Left ventricle myocardium inferior (tissue), 1 donor: Measurements from ENCODE around the gene ZNFX1. TPM values are rescaled to one million over a fixed set of nuclear protein-coding genes. Genes with fewer than 3 reads are reported as not detected.

Source experiments
- DNase-seq: peaks from one replicate; pipeline ENCODE4 v3.0.0-alpha.2; 2020
- H3K27ac ChIP-seq: fragments of 200-600 bp; replicated peaks from 2 replicates; pipeline ENCODE4 v1.8.0; 2021
- H3K27me3 ChIP-seq: fragments of 200-600 bp; 2 replicates; pipeline ENCODE4 v1.8.0; 2021; ENCODE audit warnings: low read depth
- H3K36me3 ChIP-seq: fragments of 200-600 bp; 2 replicates; pipeline ENCODE4 v1.8.0; 2021
- H3K4me1 ChIP-seq: fragments of 200-600 bp; 2 replicates; pipeline ENCODE4 v1.8.0; 2021
- H3K4me3 ChIP-seq: fragments of 200-600 bp; 2 replicates; pipeline ENCODE4 v1.8.0; 2021; ENCODE audit warnings: mild to moderate bottlenecking, moderate library complexity
- H3K9me3 ChIP-seq: fragments of 200-600 bp; replicated peaks from 2 replicates; pipeline ENCODE4 v1.8.0; 2021
- CTCF ChIP-seq: fragments of 200-600 bp; IDR thresholded peaks from 2 replicates; pipeline ENCODE4 v1.8.0; 2021; ENCODE audit warnings: antibody characterized with exemption, mild to moderate bottlenecking, borderline replicate concordance
- intact Hi-C: fragments of 100-400 bp; cut with micrococcal nuclease; formaldehyde crosslinking; loops from one replicate; pipeline ENCODE4 v1.11.0; 2022
- total RNA-seq: library from RNA; stranded (reverse); fragmentation: NEBNext Ultra II Directional; extraction: Animal tissue kit (Norgen Biotek cat#: 25700); gene quantifications from one replicate; pipeline ENCODE4 v1.2.1, GENCODE V29; 2021
- donor health status: DM: no; HTN: yes; CAD: no; lungs with severe emphysema.

Gene ZNFX1
- total RNA-seq, 1 donor from 2014 or later: 22.2 TPM

GRCh38 chr20:49278818-49279676, 1.2 kb upstream of the ZNFX1 start:
- Histone ChIP-seq H3K27ac (peak overlapping the region; percentile 98), H3K36me3 (peaks cover 61% of the 10 kb centered on the region), H3K27me3 (no peaks in the 10 kb centered on the region), H3K4me3 (peak overlapping the region; percentile 84), H3K4me1 (peaks cover 87% of the 10 kb centered on the region), H3K9me3 (peaks cover 28% of the 10 kb centered on the region)
- intact Hi-C loops: no loop called here
- no peak for DNase-seq
- TF ChIP-seq CTCF: no peak

DNA sequence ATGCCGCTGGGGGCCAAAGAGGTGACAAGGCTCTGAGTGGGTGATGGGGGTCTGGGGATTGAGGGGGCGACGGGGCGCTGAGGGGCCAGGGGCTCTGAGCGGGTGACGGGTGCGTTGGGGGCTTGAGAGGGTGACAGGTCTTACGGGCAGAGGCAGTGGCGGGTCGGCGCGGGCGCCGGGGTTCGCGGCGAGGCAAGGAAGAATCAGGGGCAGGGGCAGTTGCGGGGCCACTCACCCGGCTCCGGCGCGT, 146 bp downstream of the ZNFX1 start:
- intact Hi-C loops: no loop called here
- Histone ChIP-seq H3K4me3 (peak overlapping the region; percentile 84), H3K9me3 (peaks cover 16% of the 10 kb centered on the region), H3K27me3 (no peaks in the 10 kb centered on the region), H3K36me3 (peaks cover 61% of the 10 kb centered on the region), H3K27ac (peak overlapping the region; percentile 98), H3K4me1 (peaks cover 87% of the 10 kb centered on the region)
- no peak for TF ChIP-seq CTCF
- no peak for DNase-seq

DNA sequence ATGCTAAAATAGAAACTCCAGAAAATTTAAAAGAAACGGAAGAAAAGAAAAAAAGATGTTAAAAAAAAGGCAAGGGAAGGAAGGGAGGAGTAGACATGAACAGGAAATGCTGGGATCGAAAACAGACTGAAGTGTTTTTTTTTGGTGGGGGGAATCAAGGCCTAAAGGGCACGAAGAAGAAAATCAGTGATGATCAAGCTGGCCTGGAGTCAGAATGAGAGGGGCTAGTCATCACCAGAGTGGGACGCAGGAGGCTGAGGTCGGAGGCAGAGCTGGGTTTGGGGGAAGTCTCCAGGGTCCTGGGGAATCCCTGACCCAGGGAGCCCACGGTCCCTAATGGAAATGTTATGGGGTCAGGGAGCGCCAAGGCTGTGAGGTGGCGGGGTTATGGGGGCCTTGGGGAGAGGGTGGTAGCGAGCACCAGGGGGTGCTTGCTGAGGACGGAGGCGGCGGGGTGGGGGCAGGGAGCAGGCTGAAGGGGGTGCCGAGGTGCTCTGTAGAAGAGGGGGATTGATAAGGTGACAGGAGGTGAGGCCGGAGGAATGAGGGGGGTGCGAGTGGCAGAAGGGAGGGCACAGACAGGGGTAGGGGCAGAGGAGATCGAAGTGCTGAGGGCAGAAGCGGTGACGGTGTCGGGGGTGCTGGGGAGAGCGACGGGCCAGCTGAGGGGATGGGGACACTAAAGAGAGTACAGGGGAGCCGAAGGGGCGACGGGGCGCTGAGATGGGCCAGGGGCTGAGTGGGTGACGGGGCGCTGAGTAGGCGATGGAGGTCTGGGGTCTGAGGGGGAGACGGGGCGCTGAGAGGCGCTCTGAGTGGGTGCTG, 684 bp downstream of the ZNFX1 start:
- peak; percentile 24 for DNase-seq
- no peak for TF ChIP-seq CTCF
- no peaks in the 10 kb centered on the region for H3K27me3 ChIP-seq
- H3K36me3 ChIP-seq: peaks cover 61% of the 10 kb centered on the region
- peaks cover 15% of the 10 kb centered on the region for H3K9me3 ChIP-seq
- intact Hi-C loops: no loop called here
- H3K27ac ChIP-seq: peak overlapping the region; percentile 98
- peaks cover 87% of the 10 kb centered on the region for H3K4me1 ChIP-seq
- H3K4me3 ChIP-seq: peak overlapping the region; percentile 84

- Histone ChIP-seq H3K4me3 (peak overlapping the region; percentile 84), H3K27me3 (no peaks in the 10 kb centered on the region), H3K9me3 (peaks cover 10% of the 10 kb centered on the region), H3K36me3 (peaks cover 61% of the 10 kb centered on the region), H3K4me1 (peaks cover 87% of the 10 kb centered on the region), H3K27ac (peak overlapping the region; percentile 98)
- TF ChIP-seq CTCF: no peak
- intact Hi-C loops: no loop called here
- DNase-seq: no peak
Observed at GRCh38 chr20:49276161-49276960, 1.5 kb downstream of the ZNFX1 start.

- Histone ChIP-seq H3K36me3 (peaks cover 61% of the 10 kb centered on the region), H3K9me3 (peaks cover 3% of the 10 kb centered on the region), H3K4me1 (peaks cover 84% of the 10 kb centered on the region), H3K4me3 (peak overlapping the region; percentile 84), H3K27me3 (no peaks in the 10 kb centered on the region), H3K27ac (peak overlapping the region; percentile 98)
- DNase-seq: no peak
- intact Hi-C loops: no loop called here
- no peak for TF ChIP-seq CTCF
Observed at GRCh38 chr20:49275636-49276035, 2.2 kb downstream of the ZNFX1 start.
